ENCODE results near the gene GASK1A.

The GASK1A gene

GRCh38 chr3:42983927-42984326 is 4.8 kb downstream of the GASK1A start:
- POLR2A ChIA-PET = no interaction called here
- no peak for TF ChIP-seq ZNF175 (tag by site-specific recombination; IDR thresholded peaks at IDR 0.05)
- TF ChIP-seq ZXDB (tag by site-specific recombination; IDR thresholded peaks at IDR 0.05) = no peak
- no peak for TF ChIP-seq ZNF768 (tag by site-specific recombination; IDR thresholded peaks at IDR 0.05)
- no peak for TF ChIP-seq ZNF274 (IDR thresholded peaks at IDR 0.05; ENCODE audit: low read length)
- no peak for TF ChIP-seq ZNF274 (tag by site-specific recombination; IDR thresholded peaks at IDR 0.05; ENCODE audit: borderline replicate concordance)
- TF ChIP-seq ZNF302 (tag by site-specific recombination; IDR thresholded peaks at IDR 0.05; ENCODE audit: low read depth) = no peak
- TF ChIP-seq, protein P1, sequence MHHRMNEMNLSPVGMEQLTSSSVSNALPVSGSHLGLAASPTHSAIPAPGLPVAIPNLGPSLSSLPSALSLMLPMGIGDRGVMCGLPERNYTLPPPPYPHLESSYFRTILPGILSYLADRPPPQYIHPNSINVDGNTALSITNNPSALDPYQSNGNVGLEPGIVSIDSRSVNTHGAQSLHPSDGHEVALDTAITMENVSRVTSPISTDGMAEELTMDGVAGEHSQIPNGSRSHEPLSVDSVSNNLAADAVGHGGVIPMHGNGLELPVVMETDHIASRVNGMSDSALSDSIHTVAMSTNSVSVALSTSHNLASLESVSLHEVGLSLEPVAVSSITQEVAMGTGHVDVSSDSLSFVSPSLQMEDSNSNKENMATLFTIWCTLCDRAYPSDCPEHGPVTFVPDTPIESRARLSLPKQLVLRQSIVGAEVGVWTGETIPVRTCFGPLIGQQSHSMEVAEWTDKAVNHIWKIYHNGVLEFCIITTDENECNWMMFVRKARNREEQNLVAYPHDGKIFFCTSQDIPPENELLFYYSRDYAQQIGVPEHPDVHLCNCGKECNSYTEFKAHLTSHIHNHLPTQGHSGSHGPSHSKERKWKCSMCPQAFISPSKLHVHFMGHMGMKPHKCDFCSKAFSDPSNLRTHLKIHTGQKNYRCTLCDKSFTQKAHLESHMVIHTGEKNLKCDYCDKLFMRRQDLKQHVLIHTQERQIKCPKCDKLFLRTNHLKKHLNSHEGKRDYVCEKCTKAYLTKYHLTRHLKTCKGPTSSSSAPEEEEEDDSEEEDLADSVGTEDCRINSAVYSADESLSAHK (tag by site-specific recombination; IDR thresholded peaks at IDR 0.05) = no peak
- TF ChIP-seq ZNF292 (tag by site-specific recombination; IDR thresholded peaks at IDR 0.05; ENCODE audit: borderline replicate concordance, low read depth) = no peak
- TF ChIP-seq ZFHX2 (tag by site-specific recombination; conservative IDR thresholded peaks at IDR 0.05) = no peak
- no peak for TF ChIP-seq GFI1B (tag by site-specific recombination; IDR thresholded peaks at IDR 0.05)
- no peak for TF ChIP-seq ZNF624 (tag by site-specific recombination; IDR thresholded peaks at IDR 0.05)
- no peak for TF ChIP-seq ZNF555 (tag by site-specific recombination; conservative IDR thresholded peaks at IDR 0.05)
- no peak for TF ChIP-seq AEBP2 (tag by site-specific recombination; IDR thresholded peaks at IDR 0.05; ENCODE audit: borderline replicate concordance)
- no peak for TF ChIP-seq ZNF19 (tag by site-specific recombination; IDR thresholded peaks at IDR 0.05; ENCODE audit: low read depth)
- Histone ChIP-seq H3K9me3 (ENCODE audit: control insufficient read depth, insufficient read depth, low read depth, low read length) (no peaks in the 10 kb centered on the region), H3K4me3 (ENCODE audit: low read depth, low read length) (no peak overlapping the region), H3K27ac (ENCODE audit: extremely low read depth, low read depth, low read length) (no peak overlapping the region), H3K4me1 (ENCODE audit: control insufficient read depth, insufficient read depth, low read length) (no peaks in the 10 kb centered on the region), H3K36me3 (ENCODE audit: control insufficient read depth in 2 of 2, insufficient read depth in 1 of 2, low read length in 2 of 2) (no peaks in the 10 kb centered on the region)
- CTCF ChIA-PET = no interaction called here

- Histone ChIP-seq H3K9me3 (ENCODE audit: control insufficient read depth, insufficient read depth, low read depth, low read length) (no peaks in the 10 kb centered on the region), H3K4me1 (ENCODE audit: control insufficient read depth, insufficient read depth, low read length) (no peaks in the 10 kb centered on the region), H3K36me3 (ENCODE audit: control insufficient read depth in 2 of 2, insufficient read depth in 1 of 2, low read length in 2 of 2) (no peaks in the 10 kb centered on the region), H3K4me3 (ENCODE audit: low read depth, low read length) (no peak overlapping the region), H3K27ac (ENCODE audit: extremely low read depth, low read depth, low read length) (no peak overlapping the region)
- POLR2A ChIA-PET = no interaction called here
- CTCF ChIA-PET = no interaction called here
- TF ChIP-seq ZFP3 (tag by site-specific recombination; IDR thresholded peaks at IDR 0.05; ENCODE audit: low read depth) (no peak), GFI1B (tag by site-specific recombination; IDR thresholded peaks at IDR 0.05) (no peak), ZNF133 (tag by site-specific recombination; IDR thresholded peaks at IDR 0.05) (no peak), ZNF768 (tag by site-specific recombination; IDR thresholded peaks at IDR 0.05) (no peak), ZNF239 (tag by site-specific recombination; IDR thresholded peaks at IDR 0.05) (no peak), ZBTB6 (tag by site-specific recombination; IDR thresholded peaks at IDR 0.05) (no peak), ZNF404 (tag by site-specific recombination; IDR thresholded peaks at IDR 0.05) (no peak), ZNF529 (tag by site-specific recombination; IDR thresholded peaks at IDR 0.05; ENCODE audit: insufficient replicate concordance) (no peak), ZNF146 (tag by site-specific recombination; IDR thresholded peaks at IDR 0.05) (no peak), ZBTB20 (tag by site-specific recombination; IDR thresholded peaks at IDR 0.05) (no peak), ZSCAN30 (tag by site-specific recombination; IDR thresholded peaks at IDR 0.05) (no peak), ZNF221 (tag by site-specific recombination; IDR thresholded peaks at IDR 0.05; ENCODE audit: borderline replicate concordance) (no peak)
- TF ChIP-seq, protein P2, sequence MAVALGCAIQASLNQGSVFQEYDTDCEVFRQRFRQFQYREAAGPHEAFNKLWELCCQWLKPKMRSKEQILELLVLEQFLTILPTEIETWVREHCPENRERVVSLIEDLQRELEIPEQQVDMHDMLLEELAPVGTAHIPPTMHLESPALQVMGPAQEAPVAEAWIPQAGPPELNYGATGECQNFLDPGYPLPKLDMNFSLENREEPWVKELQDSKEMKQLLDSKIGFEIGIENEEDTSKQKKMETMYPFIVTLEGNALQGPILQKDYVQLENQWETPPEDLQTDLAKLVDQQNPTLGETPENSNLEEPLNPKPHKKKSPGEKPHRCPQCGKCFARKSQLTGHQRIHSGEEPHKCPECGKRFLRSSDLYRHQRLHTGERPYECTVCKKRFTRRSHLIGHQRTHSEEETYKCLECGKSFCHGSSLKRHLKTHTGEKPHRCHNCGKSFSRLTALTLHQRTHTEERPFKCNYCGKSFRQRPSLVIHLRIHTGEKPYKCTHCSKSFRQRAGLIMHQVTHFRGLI (tag by site-specific recombination; IDR thresholded peaks at IDR 0.05) = no peak
- TF ChIP-seq, protein P3, sequence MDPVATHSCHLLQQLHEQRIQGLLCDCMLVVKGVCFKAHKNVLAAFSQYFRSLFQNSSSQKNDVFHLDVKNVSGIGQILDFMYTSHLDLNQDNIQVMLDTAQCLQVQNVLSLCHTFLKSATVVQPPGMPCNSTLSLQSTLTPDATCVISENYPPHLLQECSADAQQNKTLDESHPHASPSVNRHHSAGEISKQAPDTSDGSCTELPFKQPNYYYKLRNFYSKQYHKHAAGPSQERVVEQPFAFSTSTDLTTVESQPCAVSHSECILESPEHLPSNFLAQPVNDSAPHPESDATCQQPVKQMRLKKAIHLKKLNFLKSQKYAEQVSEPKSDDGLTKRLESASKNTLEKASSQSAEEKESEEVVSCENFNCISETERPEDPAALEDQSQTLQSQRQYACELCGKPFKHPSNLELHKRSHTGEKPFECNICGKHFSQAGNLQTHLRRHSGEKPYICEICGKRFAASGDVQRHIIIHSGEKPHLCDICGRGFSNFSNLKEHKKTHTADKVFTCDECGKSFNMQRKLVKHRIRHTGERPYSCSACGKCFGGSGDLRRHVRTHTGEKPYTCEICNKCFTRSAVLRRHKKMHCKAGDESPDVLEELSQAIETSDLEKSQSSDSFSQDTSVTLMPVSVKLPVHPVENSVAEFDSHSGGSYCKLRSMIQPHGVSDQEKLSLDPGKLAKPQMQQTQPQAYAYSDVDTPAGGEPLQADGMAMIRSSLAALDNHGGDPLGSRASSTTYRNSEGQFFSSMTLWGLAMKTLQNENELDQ (tag by site-specific recombination; IDR thresholded peaks at IDR 0.05; ENCODE audit: low read depth) = no peak
- TF ChIP-seq, protein P4, sequence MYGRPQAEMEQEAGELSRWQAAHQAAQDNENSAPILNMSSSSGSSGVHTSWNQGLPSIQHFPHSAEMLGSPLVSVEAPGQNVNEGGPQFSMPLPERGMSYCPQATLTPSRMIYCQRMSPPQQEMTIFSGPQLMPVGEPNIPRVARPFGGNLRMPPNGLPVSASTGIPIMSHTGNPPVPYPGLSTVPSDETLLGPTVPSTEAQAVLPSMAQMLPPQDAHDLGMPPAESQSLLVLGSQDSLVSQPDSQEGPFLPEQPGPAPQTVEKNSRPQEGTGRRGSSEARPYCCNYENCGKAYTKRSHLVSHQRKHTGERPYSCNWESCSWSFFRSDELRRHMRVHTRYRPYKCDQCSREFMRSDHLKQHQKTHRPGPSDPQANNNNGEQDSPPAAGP (tag by site-specific recombination; IDR thresholded peaks at IDR 0.05) = no peak
Measured at GRCh38 chr3:42984701-42985100, 5.6 kb downstream of the GASK1A start.
